ENCODE results near the gene NME1.
"Not testable (repeated sequence)": the region's sequence is repeated elsewhere in the genome, so short reads cannot be mapped to it uniquely, and the experiment has no call there.

Gene NME1

GRCh38 chr17:51153210-51154072 lies at the start of gene NME1:
Gene NME1 (plus strand): TSS chr17:51153559. CDS start chr17:51155655, 2,096 bp downstream.
- peak; percentile 93 to 98 (median 96) for DNase-seq

DNA sequence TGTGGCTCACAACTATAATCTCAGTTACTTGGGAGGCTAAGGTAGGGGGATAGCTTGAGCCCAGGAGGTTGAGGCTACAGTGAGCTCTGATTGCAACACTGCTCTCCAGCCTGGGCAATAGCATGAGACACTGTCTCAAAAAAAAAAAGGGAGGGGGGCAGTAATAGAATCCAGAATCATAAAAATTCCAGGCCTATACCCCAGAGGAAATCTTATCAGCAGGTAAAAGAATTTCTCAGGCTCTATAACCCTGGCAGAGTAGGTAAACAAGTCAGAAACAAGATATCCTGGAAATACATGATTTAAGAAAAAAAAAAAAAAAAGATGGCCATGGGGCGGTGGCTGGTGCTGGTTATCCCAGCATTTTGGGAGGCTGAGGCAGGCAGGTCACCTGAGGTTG lies 45.6 kb upstream of the NME1 start:
- no peak for DNase-seq

DNA sequence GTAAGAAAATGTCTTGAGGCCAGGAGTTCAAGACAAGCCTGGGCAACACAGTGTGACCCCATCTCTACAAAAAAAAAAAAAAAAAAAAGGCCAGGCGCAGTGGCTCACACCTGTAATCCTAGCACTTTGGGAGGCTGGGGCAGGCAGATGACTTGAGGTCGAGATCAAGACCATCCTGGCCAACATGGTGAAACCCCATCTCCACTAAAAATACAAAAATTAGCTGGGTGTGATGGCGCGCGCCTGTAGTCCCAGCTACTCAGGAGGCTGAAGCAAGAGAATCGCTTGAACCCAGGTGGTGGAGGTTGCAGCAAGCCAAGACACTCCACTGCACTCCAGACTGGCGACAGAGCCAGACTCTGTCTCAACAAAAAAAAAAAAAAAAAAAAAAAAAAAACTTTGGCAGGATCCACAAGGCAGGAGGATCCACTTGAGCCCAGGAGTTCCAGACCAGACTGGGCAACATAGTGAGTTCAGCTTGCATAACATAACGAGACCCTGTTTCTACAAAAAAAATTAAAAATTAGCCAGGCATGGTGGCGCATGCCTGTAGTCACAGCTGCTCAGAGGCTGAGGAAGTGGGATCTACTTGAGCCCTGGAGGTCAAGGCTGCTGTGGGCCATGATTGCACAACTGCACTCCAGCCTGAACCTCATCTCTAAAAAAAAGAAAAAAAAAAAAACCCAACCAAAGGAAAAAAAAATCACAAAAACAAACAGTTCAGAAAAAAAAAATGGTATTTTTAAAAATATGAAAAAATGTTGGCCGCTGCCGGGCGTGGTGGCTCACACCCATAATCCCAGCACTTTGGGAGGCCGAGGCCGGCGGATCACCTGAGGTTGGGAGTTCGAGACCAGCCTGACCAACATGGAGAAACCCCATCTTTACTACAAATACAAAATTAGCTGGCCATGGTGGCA lies 40.8 kb upstream of the NME1 start:
- not testable (repeated sequence) for DNase-seq

DNA sequence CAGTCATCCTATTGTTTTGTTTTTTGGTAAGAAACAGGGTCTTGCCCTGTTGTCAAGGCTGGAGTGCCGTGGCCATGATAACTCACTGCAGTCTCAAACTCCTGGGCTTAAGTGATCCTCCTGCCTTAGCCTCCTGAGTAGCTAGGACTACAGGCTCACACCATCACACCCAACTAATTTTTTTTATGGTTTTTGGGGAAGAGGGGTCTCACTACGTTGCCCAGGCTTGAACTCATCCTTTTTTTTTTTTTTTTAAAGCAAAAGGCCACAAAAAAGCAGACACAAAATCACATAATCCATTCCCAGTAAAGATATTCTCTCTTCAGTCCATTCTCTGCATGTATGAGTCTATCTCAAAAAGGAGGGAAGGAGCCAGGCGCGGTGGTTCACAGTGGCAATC lies 38.2 kb upstream of the NME1 start:
- DNase-seq = no peak

DNA sequence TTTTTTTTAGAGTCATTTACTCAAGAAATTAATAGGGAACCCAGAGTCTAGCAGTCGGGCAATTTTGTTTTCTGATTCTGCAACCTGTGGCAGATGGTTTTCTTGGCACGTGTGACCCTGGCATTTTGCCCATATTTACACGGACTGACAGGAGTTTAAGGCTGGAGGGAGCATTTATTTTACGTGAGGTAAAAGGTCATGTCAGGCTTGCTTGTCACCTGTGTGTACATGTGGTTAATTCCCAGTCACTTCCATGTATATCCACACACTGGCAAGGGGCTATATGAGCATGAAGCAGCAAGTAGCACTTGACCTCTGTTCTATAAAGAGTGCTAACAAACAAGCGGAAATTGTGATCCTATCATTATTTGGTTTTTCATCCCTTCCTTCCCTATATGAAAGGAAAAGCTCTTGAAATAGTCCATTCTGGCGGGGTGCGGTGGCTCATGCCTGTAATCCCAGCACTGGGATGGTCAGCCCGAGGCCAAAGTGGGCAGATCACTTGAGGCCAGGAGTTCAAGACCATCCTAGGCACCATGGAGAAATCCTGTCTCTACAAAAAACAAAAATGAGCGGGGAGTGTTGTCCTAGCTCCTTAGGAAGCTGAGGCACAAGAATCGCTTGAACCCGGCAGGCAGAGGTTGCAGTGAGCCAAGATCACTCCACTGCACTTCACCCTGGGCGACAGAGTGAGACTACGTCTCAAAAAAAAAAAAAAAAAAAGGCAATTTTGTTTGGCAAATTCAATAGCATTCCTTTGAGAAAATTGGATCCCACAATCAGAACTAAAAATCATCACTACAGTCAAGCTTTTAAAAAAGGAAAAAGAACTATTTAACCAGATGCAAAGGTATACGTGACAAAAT lies 34.8 kb upstream of the NME1 start:
- DNase-seq = peak in 2 of 6 experiments; percentile 7 to 13

GRCh38 chr17:51119415-51120356 lies 33.7 kb upstream of the NME1 start:
- peak; percentile 13 to 47 (median 30) for DNase-seq

GRCh38 chr17:51120357-51120738 lies 33.0 kb upstream of the NME1 start:
- peak in 3 of 6 experiments; percentile 34 to 91 (median 53) for DNase-seq

DNA sequence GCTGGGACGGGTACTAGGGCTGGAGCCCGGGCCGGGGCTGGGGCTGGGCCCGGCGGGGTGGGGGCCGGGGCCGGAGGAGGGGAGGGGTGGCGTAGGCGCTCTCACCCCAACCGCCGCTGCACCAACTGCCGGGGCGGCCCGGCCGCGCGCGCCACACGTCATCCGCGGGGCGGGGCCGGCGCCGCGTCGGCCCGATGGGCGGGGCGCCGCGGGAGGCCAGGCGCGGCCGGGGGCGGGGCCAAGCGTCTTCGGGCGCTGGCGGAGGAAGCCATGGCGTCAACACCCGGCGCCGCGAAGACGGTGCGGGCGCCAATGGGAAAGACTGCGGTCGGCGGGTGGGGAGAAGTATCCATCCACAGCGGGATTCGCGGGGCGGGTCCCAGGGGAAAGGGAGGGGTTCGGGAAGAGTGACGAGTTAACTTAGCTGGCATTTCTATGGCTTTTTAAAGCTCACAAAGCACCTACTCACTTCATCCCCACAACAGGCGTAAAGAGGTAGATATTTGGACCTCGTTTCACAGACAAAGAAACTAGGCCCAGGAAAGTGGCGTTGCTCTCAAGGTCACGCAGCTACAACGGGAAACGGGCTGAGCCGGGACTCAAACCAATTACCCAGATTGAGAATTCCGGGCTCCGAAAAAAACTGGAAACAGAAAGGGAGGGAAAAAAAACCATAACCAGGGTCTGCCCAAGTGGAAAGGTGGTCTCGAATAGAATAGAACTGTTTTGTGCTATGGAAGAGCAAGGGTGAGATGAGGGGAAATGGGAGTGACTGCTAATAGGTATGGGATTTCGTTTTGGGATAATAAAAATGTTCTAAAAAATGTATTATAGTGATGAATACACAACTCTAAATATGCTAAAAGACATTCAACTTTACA lies 32.4 kb upstream of the NME1 start, which contains the start of gene SPAG9:
Gene SPAG9, minus strand, starts transcription at position 130 of the 881 bp plus-strand sequence. CDS start 212 bp downstream, outside the sequence.
- peak; percentile 82 to 93 (median 86) for DNase-seq

DNA sequence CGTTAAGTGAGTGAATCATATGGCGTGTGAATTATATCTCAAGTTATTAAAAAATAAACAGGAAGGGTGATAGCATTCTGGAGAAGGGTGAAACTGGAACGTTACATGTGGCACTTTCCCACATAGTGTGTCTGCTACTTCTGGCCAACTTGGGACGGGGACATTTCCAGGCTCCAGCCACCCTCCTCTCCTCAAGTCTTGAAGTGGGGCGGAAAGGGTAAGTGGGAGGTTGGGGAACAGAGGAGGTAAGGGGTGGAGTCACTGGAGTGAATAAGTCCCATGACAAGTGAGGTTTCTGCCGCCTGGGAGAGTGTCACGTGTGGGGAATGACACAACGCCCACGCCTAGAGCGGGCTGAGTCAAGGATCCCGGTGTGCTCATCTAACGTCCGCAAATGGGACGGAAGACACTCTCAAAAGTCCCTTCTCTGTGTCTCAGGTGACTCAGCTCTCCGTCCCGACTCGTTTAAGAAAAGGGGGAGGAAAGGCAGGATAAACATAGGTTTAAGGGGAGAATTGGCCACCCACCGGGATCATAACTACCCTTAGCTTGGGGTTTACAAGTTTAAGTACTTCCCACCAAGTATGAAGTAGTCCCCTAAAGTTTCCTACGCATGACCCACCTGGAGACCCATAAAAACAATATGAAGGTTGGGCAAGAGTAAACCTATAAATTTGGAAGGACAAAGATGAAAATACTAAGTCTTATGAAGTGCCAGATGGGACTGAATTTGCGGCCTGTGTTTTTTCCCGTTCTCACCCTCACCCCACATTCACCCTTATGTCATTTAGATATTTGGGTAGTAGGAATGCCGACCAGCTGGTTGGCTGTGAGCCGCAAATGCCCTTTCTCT lies 31.5 kb upstream of the NME1 start:
- peak in 4 of 6 experiments; percentile 29 to 48 (median 40) for DNase-seq

GRCh38 chr17:51122473-51123115 lies 30.8 kb upstream of the NME1 start:
- DNase-seq = not testable (repeated sequence)

- no peak for DNase-seq
Observed at GRCh38 chr17:51124640-51125503, 28.5 kb upstream of the NME1 start.

GRCh38 chr17:51128076-51128475 lies 25.3 kb upstream of the NME1 start:
- DNase-seq = no peak

GRCh38 chr17:51132964-51133319 lies 20.4 kb upstream of the NME1 start:
- no peak for DNase-seq

DNA sequence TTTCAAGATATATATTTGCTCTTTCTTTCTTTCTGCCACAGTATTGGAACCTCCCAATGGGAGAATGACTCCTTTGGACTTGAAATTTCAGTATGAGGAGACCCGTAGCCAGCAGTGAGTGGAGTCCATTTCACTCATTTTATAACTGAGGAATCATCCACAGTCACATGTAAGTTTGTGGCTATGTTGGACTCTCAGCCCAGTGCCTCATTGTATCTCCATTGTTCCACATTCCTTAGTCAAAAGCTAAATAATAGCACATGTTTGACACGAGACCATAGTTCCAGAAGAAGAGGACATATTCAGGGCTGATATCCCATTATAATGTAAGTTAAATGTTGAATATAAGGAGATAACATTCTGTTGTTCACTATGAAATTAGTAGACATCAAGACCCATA lies 20.0 kb upstream of the NME1 start:
- no peak for DNase-seq

DNA sequence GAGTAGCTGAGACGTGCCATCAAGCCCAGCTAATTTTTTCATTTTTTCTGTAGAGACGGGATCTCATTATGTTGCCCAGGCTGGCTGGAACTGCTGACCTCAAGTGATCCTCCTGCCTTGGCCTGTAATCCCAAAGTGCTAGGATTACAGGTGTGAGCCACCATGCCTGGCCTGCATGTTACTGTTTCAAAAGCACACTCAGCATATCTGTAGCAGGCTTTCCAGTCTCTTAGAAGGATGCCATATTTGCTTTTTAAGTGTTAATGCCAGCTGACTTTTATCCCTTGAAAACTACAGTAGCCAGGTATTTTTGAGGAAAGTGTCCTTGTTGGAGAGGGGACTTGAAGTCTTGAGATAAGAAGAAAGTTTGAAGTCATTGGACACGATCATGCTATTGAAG lies 17.4 kb upstream of the NME1 start:
- DNase-seq = no peak

DNA sequence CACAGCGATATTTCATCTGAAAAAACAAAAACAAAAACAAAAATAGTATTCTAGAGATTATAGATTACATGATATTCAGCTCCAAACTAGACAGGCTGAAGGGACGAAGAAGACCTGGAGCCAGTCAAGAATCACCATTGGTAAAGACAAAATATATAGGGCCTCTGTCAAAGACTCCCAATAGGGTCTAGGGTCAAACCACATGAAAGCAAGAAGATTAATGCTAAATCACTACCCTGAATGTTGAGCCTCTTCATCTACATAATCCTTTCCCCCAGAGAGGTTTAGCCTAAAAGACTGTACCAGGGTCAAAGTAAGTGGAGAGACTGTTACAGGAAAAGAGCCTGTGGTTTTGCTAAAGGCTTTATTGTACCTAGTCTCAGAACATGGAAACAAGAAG lies 10.8 kb upstream of the NME1 start:
- no peak for DNase-seq

- DNase-seq = no peak
Observed at GRCh38 chr17:51144266-51145022, 8.9 kb upstream of the NME1 start.
